Brain pericyte (primary cell): ENCODE measurements around the gene SH2D1B.

Source experiments
- DNase-seq: peaks from one replicate; pipeline ENCODE4 v3.0.0-alpha.2; 2012; ENCODE audit warnings: low read depth, low spot score

SH2D1B gene

GRCh38 chr1:162381941-162382750 is 29.8 kb downstream of the SH2D1B start:
- DNase-seq, result no peak

DNA sequence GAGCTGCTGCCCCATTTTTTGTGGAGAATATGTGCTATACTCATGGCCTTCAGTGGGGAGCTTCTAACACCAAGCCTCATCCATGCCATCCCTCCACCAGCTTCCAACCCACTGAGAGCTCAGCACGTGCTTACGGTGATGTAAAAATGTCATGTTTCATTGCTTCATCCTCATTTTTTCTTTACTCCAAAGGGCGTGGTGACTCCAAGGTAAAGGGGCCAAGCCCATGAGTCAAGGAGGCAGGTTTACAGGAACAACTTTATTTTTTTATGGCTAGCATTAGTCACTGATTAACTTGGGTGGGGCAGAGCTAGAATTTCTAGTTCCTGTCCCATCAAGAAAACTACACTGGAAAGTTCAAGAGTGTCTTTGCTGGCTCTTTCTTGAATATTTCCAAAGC is 30.6 kb downstream of the SH2D1B start, which contains the start of gene C1orf226:
Gene C1orf226 (plus strand): TSS at position 346 of the 400 bp plus-strand sequence. CDS start 174 bp downstream, outside the sequence.
- DNase-seq, result no peak

DNA sequence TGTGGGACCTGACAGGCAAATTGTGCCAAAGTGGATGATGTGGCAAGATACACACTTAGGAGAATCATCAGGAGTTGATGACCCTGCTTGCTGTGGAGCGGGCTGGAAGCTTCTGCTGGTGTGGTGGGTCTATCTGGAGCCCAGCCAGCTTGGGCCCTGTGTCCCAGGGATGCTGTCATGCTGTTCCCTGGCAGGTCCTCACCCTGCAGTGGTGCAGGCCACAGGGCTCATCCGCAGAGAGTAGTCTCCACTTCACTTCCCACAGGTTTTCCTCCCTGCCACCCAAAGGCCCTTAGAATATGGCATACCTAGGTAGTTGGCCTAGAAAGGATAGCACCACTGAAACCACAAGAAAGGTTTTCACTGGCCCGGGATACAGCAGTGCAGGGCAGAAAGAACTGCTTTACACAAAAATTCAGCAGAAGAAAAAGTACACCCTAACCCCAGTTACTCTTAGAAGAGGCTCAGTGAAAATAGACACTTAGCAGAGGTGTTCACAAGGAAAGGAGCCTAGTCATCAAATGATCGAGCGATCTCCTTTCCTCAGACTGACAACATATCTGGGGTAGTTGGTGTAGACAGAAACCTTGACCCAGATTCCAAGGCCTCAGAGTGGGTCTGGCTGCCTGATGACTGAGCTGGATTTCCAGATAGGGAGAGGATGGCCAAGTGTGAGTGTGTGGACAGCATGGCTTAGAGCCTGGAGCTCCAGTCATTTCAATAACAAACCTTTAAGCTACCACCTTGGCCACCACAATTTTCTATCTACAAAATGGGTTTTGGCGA is 31.7 kb downstream of the SH2D1B start:
- no peak for DNase-seq

- DNase-seq, result no peak
Observed at GRCh38 chr1:162376691-162377090, 35.2 kb downstream of the SH2D1B start, which contains the start of gene SPATA46. Gene SPATA46 (minus strand): TSS chr1:162376854. CDS start chr1:162376790, 64 bp downstream.

GRCh38 chr1:162375463-162375862 is 36.5 kb downstream of the SH2D1B start:
- DNase-seq, result no peak

GRCh38 chr1:162374406-162374805 is 37.5 kb downstream of the SH2D1B start:
- DNase-seq, result no peak

DNA sequence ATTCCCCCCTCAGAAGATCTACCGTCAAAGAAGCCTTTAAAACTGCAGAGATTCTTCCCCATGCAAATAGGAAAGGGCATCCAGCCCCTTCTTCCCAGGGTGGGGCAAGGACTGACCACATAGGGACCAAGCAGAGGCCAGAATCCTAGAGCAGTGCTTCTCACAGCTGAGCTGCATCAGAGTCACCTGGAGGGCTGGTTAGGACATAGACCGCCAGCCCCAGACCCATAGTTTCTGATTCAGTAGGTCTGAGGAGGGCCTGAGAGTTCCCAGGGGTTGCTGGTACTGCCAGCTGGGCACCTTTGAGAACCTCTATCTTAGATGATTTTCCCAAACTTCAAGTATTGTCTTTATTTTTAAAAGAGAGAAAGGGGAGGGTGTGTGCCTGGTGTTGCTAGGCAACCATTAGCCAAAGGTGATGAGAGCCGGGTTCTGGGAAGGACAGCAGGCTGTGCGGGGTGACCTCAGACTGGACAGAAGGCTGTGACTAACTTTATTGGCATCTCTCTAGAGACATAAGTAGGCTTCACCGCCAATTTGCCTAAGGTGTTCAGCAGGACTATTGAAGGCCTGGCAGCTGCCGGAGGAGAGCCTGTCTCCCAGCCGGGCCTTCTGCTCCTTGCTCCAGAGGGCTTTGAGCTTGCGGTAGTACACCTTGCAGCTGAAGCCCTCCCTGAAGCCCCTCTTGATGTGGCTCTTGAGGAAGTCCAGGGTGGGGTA is 38.2 kb downstream of the SH2D1B start:
- no peak for DNase-seq

- no peak for DNase-seq
Observed at GRCh38 chr1:162373072-162373427, 38.9 kb downstream of the SH2D1B start.

DNA sequence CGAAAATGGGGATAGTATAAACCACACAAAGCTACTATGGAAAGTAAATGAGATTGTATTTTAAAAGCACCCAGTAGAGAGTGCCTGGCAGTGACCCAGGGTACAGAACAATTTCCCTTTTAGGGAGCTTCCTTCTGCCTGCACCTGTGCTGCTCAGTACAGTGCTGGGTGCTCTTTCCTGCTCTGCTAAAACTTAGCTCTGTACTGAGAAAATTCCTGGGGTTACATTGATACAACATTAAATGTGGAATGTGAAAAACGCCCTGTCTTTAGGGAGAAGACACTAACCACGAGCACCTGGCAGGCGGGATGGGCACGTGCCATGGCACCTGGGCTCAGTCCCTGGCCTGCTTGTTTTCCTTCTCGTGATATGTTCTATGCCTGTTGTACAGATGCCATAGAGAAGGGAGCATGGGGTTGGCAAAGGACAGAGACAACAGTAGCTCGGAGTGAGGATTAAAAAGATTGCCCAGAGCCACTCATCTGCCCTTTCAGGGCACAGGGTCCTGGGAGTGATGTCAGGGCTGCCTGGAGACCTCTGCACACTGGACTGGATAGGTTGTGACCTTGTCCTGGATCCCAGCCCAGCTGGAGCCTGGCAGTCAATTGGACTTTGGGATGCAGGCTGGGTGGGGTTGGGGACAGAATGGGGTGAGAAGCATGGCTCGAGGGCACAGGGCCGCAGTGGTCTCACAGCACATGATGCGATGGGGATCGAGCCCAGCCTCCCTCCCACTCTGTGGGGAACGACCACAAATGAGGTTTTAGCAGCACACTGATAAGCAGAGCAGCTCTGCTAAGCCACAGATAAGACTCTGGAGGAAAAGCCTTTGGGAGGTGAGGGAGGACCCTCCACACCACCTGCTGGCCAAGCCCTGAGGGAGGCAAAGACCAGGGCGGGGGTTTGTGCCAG is 39.5 kb downstream of the SH2D1B start:
- no peak for DNase-seq

DNA sequence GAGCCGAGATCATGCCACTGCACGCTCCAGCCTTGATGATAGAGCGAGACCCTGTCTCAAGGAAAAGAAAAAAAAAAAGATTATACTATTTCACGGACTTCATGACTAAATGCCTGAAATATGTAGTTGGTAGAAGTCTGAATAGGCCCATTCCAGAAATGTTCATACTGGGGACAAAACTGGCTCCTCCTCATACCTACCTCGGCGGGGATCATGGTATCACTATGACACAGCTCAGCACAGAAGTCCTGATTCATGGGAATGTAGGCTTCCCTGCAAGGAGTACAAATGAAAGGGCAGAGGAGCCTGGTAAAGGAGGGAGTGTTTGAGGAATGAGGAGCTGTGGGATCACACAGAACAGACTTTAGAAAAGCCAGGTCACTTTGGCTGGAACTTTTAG is 40.3 kb downstream of the SH2D1B start:
- DNase-seq, result no peak

GRCh38 chr1:162370721-162371120 is 41.2 kb downstream of the SH2D1B start:
- no peak for DNase-seq

GRCh38 chr1:162370161-162370560 is 41.8 kb downstream of the SH2D1B start:
- DNase-seq, result no peak

DNA sequence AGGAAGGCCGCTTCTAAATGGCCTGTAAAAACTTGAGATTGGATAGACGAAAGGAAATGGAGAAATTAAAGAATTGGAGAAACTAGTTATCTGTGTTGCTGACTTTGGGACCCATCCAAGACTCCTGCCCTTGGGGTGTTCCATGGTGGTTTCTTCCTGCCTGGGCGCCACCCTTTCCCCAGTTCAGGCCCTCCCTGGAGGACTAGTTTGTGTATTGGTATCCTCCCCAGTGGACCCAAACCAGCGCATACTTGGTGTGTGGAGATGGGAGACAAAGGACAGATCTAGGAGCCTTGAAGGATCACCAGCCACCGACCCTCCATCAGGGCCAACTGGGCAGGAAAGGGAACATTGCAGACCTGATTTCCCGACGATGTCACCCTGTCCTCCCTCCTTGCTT is 42.4 kb downstream of the SH2D1B start:
- DNase-seq, result no peak

DNA sequence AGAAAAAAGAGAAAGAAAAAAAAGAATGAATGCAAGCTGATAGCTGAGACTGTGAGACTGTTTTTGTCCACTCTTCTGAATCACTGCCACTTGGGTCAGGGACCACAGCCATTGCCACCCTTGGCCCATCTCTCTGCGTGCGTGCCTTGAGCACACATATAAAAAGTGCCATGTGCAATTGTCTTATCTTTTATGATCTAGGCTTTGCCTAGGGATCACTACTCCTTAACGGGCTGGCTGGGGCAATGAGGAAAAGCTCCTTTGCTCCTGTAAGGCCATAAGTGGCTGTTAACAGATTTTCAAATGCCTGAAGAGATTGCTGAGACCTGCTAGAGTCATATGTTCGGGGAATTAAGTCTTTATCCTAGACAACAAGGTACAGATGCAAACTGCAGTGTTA is 43.5 kb downstream of the SH2D1B start:
- DNase-seq, result no peak

GRCh38 chr1:162367772-162368171 is 44.2 kb downstream of the SH2D1B start:
- no peak for DNase-seq

DNA sequence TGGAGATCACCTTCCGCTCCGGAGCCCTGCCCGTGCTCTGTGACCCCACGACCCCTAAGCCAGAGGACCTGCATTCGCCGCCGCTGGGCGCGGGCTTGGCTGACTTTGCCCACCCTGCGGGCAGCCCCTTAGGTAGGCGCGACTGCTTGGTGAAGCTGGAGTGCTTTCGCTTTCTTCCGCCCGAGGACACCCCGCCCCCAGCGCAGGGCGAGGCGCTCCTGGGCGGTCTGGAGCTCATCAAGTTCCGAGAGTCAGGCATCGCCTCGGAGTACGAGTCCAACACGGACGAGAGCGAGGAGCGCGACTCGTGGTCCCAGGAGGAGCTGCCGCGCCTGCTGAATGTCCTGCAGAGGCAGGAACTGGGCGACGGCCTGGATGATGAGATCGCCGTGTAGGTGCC is 44.9 kb downstream of the SH2D1B start:
- no peak for DNase-seq

GRCh38 chr1:162366671-162367070 is 45.3 kb downstream of the SH2D1B start:
- DNase-seq, result no peak

DNA sequence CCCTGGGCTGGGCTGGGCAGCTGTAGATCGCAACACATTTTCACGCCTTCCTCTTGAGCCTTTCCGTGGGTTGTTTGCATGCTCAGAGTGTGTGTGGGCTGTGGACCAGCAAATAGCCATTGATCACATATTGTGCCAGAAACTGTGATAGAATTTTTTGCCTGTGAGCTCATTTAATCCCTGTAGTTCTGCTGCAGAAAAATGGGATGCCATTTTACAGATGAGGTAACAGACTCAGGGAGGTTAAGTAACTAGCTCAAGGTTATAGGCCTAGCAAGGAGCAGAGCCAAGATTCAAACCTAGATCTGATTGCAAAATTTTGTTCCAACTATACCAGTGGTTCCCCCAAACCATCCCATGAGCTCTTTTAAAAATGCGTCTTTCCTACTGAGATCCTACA is 45.8 kb downstream of the SH2D1B start:
- no peak for DNase-seq

GRCh38 chr1:162365284-162366020 is 46.5 kb downstream of the SH2D1B start:
- no peak for DNase-seq

DNA sequence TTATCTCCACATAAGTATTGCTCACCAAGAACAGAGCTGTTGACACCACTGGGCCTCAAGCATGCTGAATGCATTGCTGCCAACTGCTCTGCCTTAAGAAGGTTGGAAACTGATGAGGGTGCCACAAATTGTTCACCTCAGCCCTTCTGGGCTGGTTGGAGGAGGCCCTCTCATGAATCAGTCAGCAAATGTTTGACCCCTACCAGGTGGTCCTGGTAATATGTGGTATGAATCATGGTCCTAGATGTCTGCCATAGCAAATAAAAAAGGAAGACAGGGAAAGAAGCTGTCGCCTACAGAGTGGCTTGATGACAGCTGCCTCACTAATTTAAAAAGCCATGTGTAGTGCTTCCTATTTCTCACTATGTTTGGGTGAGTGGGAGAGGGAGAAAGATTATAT is 47.4 kb downstream of the SH2D1B start:
- DNase-seq, result no peak
